HEK293 (cell line): Measurements from ENCODE around the gene HUNK.

Source experiments
- CTCF ChIA-PET: fragments of 350-600 bp; formaldehyde crosslinking; extraction: SDS; loops from one replicate; lab custom pipeline; 2021; ENCODE audit warnings: antibody characterized with exemption; lab: Yijun Ruan, JAX
- POLR2A ChIA-PET: fragments of 300-600 bp; formaldehyde crosslinking; extraction: SDS; loops from one replicate; lab custom pipeline; 2020; ENCODE audit warnings: antibody characterized with exemption, inconsistent platforms; lab: Yijun Ruan, JAX
- H3K27ac ChIP-seq: fragments of 200-500 bp; sonication (Bioruptor generic); 2 replicates; pipeline ENCODE4 v1.5.1; 2014; ENCODE audit warnings: low read depth, low read length, control low read depth, inconsistent platforms; ENCODE audit errors: extremely low read depth
- H3K36me3 ChIP-seq, 2 experiments: fragments of 200-500 bp in 1 of 2; sonication (Bioruptor generic) in 1 of 2; 1 replicate in 1 of 2; 2 replicates in 1 of 2; pipeline ENCODE4 v1.5.1; 2014 to 2017; ENCODE audit warnings: inconsistent platforms in 2 of 2, low read length in 2 of 2; ENCODE audit not compliant: control insufficient read depth in 2 of 2, insufficient read depth in 1 of 2
- H3K4me1 ChIP-seq: fragments of 200-500 bp; sonication (Bioruptor generic); 2 replicates; pipeline ENCODE4 v1.5.1; 2014; ENCODE audit warnings: mild to moderate bottlenecking, low read length, inconsistent platforms; ENCODE audit not compliant: control insufficient read depth, insufficient read depth
- H3K4me3 ChIP-seq: 2 replicates; pipeline ENCODE4 v1.5.1; 2011; ENCODE audit warnings: low read depth, mild to moderate bottlenecking, control low read depth, low read length, moderate library complexity
- H3K9me3 ChIP-seq: fragments of 200-500 bp; sonication (Bioruptor generic); 2 replicates; pipeline ENCODE4 v1.5.1; 2014; ENCODE audit warnings: low read depth, low read length, inconsistent platforms; ENCODE audit not compliant: control insufficient read depth, insufficient read depth
- SP3 ChIP-seq: fragments of 450-650 bp; formaldehyde crosslinking; IDR thresholded peaks from 2 replicates; pipeline ENCODE4 v1.5.1; 2016; ENCODE audit warnings: missing biosample characterization, missing genetic modification characterization
- ZFP3 ChIP-seq: fragments of 450-650 bp; formaldehyde crosslinking; IDR thresholded peaks from 2 replicates; pipeline ENCODE4 v1.5.1; 2016; ENCODE audit warnings: low read depth, missing biosample characterization, missing genetic modification characterization
- ZNF239 ChIP-seq: fragments of 450-650 bp; formaldehyde crosslinking; IDR thresholded peaks from 2 replicates; pipeline ENCODE4 v1.5.1; 2016; ENCODE audit warnings: missing biosample characterization, missing genetic modification characterization
- ZNF704 ChIP-seq: fragments of 450-650 bp; formaldehyde crosslinking; IDR thresholded peaks from 2 replicates; pipeline ENCODE4 v1.5.1; 2016; ENCODE audit warnings: missing biosample characterization, missing genetic modification characterization
- ZNF747 ChIP-seq: fragments of 450-650 bp; formaldehyde crosslinking; IDR thresholded peaks from 2 replicates; pipeline ENCODE4 v1.5.1; 2016; ENCODE audit warnings: missing biosample characterization, missing genetic modification characterization
- ZNF776 ChIP-seq: fragments of 450-650 bp; formaldehyde crosslinking; IDR thresholded peaks from 2 replicates; pipeline ENCODE4 v1.5.0; 2017; ENCODE audit warnings: missing biosample characterization, missing genetic modification characterization, borderline replicate concordance
- TF ChIP-seq, protein P1 (sequence below): fragments of 450-650 bp; formaldehyde crosslinking; IDR thresholded peaks from 2 replicates; pipeline ENCODE4 v1.5.1; 2017; ENCODE audit warnings: missing biosample characterization, missing genetic modification characterization
- TF ChIP-seq, protein P2 (sequence below): fragments of 450-650 bp; formaldehyde crosslinking; IDR thresholded peaks from 2 replicates; pipeline ENCODE4 v1.5.1; 2016; ENCODE audit warnings: missing biosample characterization, missing genetic modification characterization
- TF ChIP-seq, protein P3 (sequence below): fragments of 450-650 bp; formaldehyde crosslinking; IDR thresholded peaks from 2 replicates; pipeline ENCODE4 v1.5.1; 2016; ENCODE audit warnings: missing biosample characterization, missing genetic modification characterization
- TF ChIP-seq, protein P4 (sequence below): fragments of 450-650 bp; formaldehyde crosslinking; conservative IDR thresholded peaks from 2 replicates; pipeline ENCODE4 v1.5.1; 2016; ENCODE audit warnings: low read depth, missing biosample characterization, missing genetic modification characterization

Gene HUNK

GRCh38 chr21:31829736-31830472, 42.9 kb upstream of the HUNK start:
- no peak overlapping the region for H3K27ac ChIP-seq
- no peaks in the 10 kb centered on the region for H3K4me1 ChIP-seq
- no peaks in the 10 kb centered on the region for H3K9me3 ChIP-seq
- no peaks in the 10 kb centered on the region for H3K36me3 ChIP-seq
- ChIA-PET CTCF (interaction anchor here (0.8 kb wide), 1 partner anchor 44 kb away, joined by 3 read pairs; no protein-coding TSS in a partner anchor), POLR2A (no interaction called here)
- TF ChIP-seq, protein P1, sequence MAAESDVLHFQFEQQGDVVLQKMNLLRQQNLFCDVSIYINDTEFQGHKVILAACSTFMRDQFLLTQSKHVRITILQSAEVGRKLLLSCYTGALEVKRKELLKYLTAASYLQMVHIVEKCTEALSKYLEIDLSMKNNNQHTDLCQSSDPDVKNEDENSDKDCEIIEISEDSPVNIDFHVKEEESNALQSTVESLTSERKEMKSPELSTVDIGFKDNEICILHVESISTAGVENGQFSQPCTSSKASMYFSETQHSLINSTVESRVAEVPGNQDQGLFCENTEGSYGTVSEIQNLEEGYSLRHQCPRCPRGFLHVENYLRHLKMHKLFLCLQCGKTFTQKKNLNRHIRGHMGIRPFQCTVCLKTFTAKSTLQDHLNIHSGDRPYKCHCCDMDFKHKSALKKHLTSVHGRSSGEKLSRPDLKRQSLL (tag by site-specific recombination): no peak
- TF ChIP-seq, protein P2, sequence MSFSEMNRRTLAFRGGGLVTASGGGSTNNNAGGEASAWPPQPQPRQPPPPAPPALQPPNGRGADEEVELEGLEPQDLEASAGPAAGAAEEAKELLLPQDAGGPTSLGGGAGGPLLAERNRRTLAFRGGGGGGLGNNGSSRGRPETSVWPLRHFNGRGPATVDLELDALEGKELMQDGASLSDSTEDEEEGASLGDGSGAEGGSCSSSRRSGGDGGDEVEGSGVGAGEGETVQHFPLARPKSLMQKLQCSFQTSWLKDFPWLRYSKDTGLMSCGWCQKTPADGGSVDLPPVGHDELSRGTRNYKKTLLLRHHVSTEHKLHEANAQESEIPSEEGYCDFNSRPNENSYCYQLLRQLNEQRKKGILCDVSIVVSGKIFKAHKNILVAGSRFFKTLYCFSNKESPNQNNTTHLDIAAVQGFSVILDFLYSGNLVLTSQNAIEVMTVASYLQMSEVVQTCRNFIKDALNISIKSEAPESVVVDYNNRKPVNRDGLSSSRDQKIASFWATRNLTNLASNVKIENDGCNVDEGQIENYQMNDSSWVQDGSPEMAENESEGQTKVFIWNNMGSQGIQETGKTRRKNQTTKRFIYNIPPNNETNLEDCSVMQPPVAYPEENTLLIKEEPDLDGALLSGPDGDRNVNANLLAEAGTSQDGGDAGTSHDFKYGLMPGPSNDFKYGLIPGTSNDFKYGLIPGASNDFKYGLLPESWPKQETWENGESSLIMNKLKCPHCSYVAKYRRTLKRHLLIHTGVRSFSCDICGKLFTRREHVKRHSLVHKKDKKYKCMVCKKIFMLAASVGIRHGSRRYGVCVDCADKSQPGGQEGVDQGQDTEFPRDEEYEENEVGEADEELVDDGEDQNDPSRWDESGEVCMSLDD (tag by site-specific recombination): no peak
- TF ChIP-seq, protein P3, sequence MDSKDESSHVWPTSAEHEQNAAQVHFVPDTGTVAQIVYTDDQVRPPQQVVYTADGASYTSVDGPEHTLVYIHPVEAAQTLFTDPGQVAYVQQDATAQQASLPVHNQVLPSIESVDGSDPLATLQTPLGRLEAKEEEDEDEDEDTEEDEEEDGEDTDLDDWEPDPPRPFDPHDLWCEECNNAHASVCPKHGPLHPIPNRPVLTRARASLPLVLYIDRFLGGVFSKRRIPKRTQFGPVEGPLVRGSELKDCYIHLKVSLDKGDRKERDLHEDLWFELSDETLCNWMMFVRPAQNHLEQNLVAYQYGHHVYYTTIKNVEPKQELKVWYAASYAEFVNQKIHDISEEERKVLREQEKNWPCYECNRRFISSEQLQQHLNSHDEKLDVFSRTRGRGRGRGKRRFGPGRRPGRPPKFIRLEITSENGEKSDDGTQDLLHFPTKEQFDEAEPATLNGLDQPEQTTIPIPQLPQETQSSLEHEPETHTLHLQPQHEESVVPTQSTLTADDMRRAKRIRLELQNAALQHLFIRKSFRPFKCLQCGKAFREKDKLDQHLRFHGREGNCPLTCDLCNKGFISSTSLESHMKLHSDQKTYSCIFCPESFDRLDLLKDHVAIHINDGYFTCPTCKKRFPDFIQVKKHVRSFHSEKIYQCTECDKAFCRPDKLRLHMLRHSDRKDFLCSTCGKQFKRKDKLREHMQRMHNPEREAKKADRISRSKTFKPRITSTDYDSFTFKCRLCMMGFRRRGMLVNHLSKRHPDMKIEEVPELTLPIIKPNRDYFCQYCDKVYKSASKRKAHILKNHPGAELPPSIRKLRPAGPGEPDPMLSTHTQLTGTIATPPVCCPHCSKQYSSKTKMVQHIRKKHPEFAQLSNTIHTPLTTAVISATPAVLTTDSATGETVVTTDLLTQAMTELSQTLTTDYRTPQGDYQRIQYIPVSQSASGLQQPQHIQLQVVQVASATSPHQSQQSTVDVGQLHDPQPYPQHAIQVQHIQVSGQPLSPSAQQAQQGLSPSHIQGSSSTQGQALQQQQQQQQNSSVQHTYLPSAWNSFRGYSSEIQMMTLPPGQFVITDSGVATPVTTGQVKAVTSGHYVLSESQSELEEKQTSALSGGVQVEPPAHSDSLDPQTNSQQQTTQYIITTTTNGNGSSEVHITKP: no peak
- no peak for TF ChIP-seq ZNF776 (tag by site-specific recombination)
- no peak for TF ChIP-seq SP3
- no peak for TF ChIP-seq ZFP3 (tag by site-specific recombination)
- TF ChIP-seq, protein P4, sequence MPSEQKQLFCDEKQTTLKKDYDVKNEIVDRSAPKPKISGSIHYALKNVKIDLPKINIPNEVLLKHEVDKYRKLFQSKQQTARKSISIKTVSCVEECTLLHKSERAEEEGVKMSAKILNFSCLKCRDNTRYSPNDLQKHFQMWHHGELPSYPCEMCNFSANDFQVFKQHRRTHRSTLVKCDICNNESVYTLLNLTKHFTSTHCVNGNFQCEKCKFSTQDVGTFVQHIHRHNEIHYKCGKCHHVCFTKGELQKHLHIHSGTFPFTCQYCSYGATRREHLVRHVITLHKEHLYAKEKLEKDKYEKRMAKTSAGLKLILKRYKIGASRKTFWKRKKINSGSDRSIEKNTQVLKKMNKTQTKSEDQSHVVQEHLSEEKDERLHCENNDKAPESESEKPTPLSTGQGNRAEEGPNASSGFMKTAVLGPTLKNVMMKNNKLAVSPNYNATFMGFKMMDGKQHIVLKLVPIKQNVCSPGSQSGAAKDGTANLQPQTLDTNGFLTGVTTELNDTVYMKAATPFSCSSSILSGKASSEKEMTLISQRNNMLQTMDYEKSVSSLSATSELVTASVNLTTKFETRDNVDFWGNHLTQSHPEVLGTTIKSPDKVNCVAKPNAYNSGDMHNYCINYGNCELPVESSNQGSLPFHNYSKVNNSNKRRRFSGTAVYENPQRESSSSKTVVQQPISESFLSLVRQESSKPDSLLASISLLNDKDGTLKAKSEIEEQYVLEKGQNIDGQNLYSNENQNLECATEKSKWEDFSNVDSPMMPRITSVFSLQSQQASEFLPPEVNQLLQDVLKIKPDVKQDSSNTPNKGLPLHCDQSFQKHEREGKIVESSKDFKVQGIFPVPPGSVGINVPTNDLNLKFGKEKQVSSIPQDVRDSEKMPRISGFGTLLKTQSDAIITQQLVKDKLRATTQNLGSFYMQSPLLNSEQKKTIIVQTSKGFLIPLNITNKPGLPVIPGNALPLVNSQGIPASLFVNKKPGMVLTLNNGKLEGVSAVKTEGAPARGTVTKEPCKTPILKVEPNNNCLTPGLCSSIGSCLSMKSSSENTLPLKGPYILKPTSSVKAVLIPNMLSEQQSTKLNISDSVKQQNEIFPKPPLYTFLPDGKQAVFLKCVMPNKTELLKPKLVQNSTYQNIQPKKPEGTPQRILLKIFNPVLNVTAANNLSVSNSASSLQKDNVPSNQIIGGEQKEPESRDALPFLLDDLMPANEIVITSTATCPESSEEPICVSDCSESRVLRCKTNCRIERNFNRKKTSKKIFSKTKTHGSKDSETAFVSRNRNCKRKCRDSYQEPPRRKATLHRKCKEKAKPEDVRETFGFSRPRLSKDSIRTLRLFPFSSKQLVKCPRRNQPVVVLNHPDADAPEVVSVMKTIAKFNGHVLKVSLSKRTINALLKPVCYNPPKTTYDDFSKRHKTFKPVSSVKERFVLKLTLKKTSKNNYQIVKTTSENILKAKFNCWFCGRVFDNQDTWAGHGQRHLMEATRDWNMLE (tag by site-specific recombination): no peak
- TF ChIP-seq ZNF704 (tag by site-specific recombination): no peak
- TF ChIP-seq ZNF239: no peak
- TF ChIP-seq ZNF747 (tag by site-specific recombination): no peak
- H3K4me3 ChIP-seq: no peak overlapping the region
